C4-2B (cell line): ENCODE results near the gene ZCCHC18.

Experiments used
- H3K27ac ChIP-seq: fragments of 450-650 bp; 2 replicates; pipeline ENCODE4 v1.5.1; 2017
- CTCF ChIP-seq: fragments of 450-650 bp; conservative IDR thresholded peaks from 2 replicates; pipeline ENCODE4 v1.5.1; 2017; ENCODE audit warnings: mild to moderate bottlenecking
- ZFX ChIP-seq: fragments of 450-650 bp; IDR thresholded peaks from 2 replicates; pipeline ENCODE4 v1.6.1; 2017

ZCCHC18 gene

GRCh38 chrX:104136241-104137019, 24.1 kb downstream of the ZCCHC18 start:
- H3K27ac ChIP-seq: no peak overlapping the region
- peak; percentile 76 for TF ChIP-seq CTCF
- no peak for TF ChIP-seq ZFX

GRCh38 chrX:104137496-104137895, 25.2 kb downstream of the ZCCHC18 start:
- TF ChIP-seq CTCF: no peak
- TF ChIP-seq ZFX: no peak
- H3K27ac ChIP-seq: no peak overlapping the region

- no peak overlapping the region for H3K27ac ChIP-seq
- TF ChIP-seq ZFX: no peak
- TF ChIP-seq CTCF: no peak
Observed at GRCh38 chrX:104141087-104141760, 28.9 kb downstream of the ZCCHC18 start.

- no peak overlapping the region for H3K27ac ChIP-seq
- TF ChIP-seq CTCF (no peak), ZFX (no peak)
Observed at GRCh38 chrX:104151037-104151436, 38.7 kb downstream of the ZCCHC18 start.

- TF ChIP-seq ZFX: no peak
- peak within 1 kb of the TSS; percentile 89 for H3K27ac ChIP-seq
Observed at GRCh38 chrX:104156630-104157529, 44.6 kb downstream of the ZCCHC18 start, which contains the start of gene SLC25A53. Gene SLC25A53 (minus strand): TSS chrX:104157009. CDS start chrX:104105257, 51,752 bp downstream.
